GM12801 (cell line): ENCODE measurements around the gene ATP1B1.

Experiments used
- TF ChIP-seq, protein P1 (sequence below): IDR thresholded peaks from one replicate; pipeline ENCODE4 v1.5.1; 2011; ENCODE audit warnings: control low read depth; ENCODE audit not compliant: insufficient read length; ENCODE audit errors: extremely low read depth

ATP1B1 gene

GRCh38 chr1:169128562-169128961 lies 22.1 kb downstream of the ATP1B1 start:
- TF ChIP-seq, protein P1, sequence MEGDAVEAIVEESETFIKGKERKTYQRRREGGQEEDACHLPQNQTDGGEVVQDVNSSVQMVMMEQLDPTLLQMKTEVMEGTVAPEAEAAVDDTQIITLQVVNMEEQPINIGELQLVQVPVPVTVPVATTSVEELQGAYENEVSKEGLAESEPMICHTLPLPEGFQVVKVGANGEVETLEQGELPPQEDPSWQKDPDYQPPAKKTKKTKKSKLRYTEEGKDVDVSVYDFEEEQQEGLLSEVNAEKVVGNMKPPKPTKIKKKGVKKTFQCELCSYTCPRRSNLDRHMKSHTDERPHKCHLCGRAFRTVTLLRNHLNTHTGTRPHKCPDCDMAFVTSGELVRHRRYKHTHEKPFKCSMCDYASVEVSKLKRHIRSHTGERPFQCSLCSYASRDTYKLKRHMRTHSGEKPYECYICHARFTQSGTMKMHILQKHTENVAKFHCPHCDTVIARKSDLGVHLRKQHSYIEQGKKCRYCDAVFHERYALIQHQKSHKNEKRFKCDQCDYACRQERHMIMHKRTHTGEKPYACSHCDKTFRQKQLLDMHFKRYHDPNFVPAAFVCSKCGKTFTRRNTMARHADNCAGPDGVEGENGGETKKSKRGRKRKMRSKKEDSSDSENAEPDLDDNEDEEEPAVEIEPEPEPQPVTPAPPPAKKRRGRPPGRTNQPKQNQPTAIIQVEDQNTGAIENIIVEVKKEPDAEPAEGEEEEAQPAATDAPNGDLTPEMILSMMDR: no peak

- TF ChIP-seq, protein P1: no peak
Measured at GRCh38 chr1:169129109-169129784, 22.8 kb downstream of the ATP1B1 start.

GRCh38 chr1:169130683-169131082 lies 24.2 kb downstream of the ATP1B1 start:
- TF ChIP-seq, protein P1: no peak

DNA sequence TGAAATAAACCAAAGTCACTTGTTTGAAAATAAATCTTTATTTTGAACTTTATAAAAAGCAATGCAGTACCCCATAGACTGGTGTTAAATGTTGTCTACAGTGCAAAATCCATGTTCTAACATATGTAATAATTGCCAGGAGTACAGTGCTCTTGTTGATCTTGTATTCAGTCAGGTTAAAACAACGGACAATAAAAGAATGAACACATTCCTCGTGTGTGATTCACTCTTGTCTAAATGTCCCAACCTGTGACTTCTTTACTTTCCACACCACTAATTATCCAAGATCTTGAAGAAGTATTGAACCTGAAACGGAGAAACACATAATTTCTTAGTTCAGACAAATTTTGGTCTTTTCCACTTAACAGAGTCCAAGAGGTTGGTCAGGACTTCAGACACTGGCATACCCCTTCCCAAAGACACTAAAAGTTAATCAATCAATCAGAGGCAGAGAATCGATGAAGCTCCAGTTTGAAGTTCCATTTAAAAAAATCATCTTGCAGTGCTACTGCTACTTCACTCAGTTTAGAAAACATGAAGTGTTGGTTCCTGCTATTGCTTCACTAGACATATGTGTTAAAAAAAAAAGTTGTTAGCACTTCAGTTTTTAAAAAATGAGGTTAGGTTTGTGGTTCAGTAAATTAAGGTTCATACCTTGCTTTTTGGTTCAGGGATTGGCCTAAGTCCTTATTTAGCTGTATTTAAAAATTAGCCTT lies 26.2 kb downstream of the ATP1B1 start:
- TF ChIP-seq, protein P1: no peak

- TF ChIP-seq, protein P1: no peak
Measured at GRCh38 chr1:169133228-169133576, 26.7 kb downstream of the ATP1B1 start.

- TF ChIP-seq, protein P1: no peak
Measured at GRCh38 chr1:169133801-169134502, 27.5 kb downstream of the ATP1B1 start.

GRCh38 chr1:169137357-169137756 lies 30.9 kb downstream of the ATP1B1 start:
- TF ChIP-seq, protein P1: no peak
